SKM-1 (cell line): ENCODE data around the gene SSH2.

Source experiments
- DNase-seq: peaks from one replicate; lab custom pipeline; 2025; ENCODE audit not compliant: unreplicated experiment; lab: John Stamatoyannopoulos, UW

Gene SSH2

GRCh38 chr17:29715680-29716079, 214.3 kb downstream of the SSH2 start:
- DNase-seq = no peak

GRCh38 chr17:29714146-29714545, 215.9 kb downstream of the SSH2 start:
- DNase-seq = no peak

GRCh38 chr17:29713626-29714025, 216.4 kb downstream of the SSH2 start:
- DNase-seq = no peak

- no peak for DNase-seq
Measured at GRCh38 chr17:29711588-29712385, 218.2 kb downstream of the SSH2 start.

GRCh38 chr17:29710891-29711418, 219.1 kb downstream of the SSH2 start:
- no peak for DNase-seq

- DNase-seq = no peak
Measured at GRCh38 chr17:29710520-29710884, 219.5 kb downstream of the SSH2 start.

- DNase-seq = no peak
Measured at GRCh38 chr17:29709866-29710519, 220.0 kb downstream of the SSH2 start.

- no peak for DNase-seq
Measured at GRCh38 chr17:29707212-29707571, 222.8 kb downstream of the SSH2 start.

- DNase-seq = no peak
Measured at GRCh38 chr17:29706045-29706431, 224.0 kb downstream of the SSH2 start.

- no peak for DNase-seq
Measured at GRCh38 chr17:29705386-29705785, 224.6 kb downstream of the SSH2 start.

- DNase-seq = no peak
Measured at GRCh38 chr17:29699283-29699682, 230.7 kb downstream of the SSH2 start.

GRCh38 chr17:29698837-29699236, 231.2 kb downstream of the SSH2 start:
- DNase-seq = no peak

- no peak for DNase-seq
Measured at GRCh38 chr17:29698019-29698777, 231.8 kb downstream of the SSH2 start.

- no peak for DNase-seq
Measured at GRCh38 chr17:29697371-29697770, 232.7 kb downstream of the SSH2 start.

GRCh38 chr17:29694918-29695563, 235.0 kb downstream of the SSH2 start:
- DNase-seq = no peak

GRCh38 chr17:29693751-29694150, 236.3 kb downstream of the SSH2 start:
- no peak for DNase-seq

- no peak for DNase-seq
Measured at GRCh38 chr17:29687596-29687995, 242.4 kb downstream of the SSH2 start.

- no peak for DNase-seq
Measured at GRCh38 chr17:29686993-29687590, 242.9 kb downstream of the SSH2 start.

- no peak for DNase-seq
Measured at GRCh38 chr17:29683481-29683880, 246.5 kb downstream of the SSH2 start.

GRCh38 chr17:29682987-29683386, 247.0 kb downstream of the SSH2 start:
- no peak for DNase-seq

- DNase-seq = peak; percentile 70
Measured at GRCh38 chr17:29682054-29682453, 248.0 kb downstream of the SSH2 start.
